HS-5 (cell line): ENCODE results near the gene ARFGAP1.

ENCODE experiments used
- DNase-seq: peaks from one replicate; pipeline ENCODE4 v3.0.0-alpha.2; 2012; ENCODE audit warnings: low read depth

ARFGAP1 gene

GRCh38 chr20:63307538-63308217 lies 35.1 kb downstream of the ARFGAP1 start:
- no peak for DNase-seq

- no peak for DNase-seq
Observed at GRCh38 chr20:63308218-63308911, 35.8 kb downstream of the ARFGAP1 start.

DNA sequence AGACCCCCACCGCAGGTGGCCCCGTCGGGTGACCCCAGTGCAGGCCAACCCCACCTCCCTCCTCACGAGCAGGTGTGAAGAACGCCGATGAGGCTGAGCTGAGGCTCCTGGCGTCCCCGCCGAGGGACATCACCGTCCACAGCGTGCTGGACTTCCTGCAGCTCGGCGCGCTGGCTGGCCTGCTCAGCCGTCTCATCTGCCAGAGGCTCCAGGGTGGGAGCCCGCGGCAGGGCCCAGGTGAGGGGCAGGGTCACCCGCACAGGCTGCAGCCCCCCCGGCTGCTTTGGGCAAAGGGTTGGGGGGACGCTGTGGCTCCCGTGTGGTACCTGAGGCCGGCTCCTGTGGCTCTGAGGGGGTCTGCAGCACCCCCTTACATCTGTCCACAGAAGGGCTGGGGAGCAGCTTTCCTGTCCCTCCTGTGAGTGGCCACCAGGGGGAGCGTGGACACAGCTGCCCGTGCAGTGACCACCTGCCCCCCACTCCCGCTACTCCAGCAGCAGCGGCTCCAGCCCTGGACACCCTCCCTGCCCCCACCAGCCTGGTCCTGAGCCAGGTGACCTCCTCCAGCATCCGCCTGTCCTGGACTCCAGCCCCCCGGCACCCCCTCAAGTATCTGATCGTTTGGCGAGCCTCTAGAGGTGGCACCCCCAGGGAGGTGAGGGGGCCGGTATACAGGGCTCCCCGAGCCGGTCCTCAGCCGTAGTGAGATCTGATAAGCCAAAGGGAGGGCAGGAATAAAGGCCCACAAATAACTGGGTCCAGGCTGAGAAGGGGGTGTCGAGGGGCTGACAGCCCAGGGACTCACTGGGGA lies 36.9 kb downstream of the ARFGAP1 start:
- DNase-seq = no peak

GRCh38 chr20:63310265-63310991 lies 37.8 kb downstream of the ARFGAP1 start:
- DNase-seq = no peak

GRCh38 chr20:63311186-63311832 lies 38.7 kb downstream of the ARFGAP1 start:
- DNase-seq = no peak

DNA sequence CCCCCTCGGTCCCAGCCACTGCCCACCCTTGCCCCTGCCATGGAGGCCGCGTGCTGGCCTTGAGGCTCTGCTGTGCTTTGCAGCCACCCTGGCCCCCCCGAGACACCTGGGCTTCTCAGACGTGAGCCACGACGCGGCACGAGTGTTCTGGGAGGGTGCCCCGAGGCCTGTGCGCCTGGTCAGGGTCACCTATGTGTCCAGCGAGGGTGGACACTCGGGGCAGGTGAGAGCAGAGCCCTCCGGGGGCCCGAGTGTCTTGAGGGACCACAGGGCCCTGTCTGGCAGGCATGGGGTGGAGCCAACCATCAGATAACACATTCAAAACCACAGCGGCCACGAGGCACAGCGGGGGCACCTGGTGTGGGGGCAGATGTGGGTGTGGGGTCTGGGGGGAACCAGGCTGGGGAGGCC lies 39.2 kb downstream of the ARFGAP1 start:
- no peak for DNase-seq

DNA sequence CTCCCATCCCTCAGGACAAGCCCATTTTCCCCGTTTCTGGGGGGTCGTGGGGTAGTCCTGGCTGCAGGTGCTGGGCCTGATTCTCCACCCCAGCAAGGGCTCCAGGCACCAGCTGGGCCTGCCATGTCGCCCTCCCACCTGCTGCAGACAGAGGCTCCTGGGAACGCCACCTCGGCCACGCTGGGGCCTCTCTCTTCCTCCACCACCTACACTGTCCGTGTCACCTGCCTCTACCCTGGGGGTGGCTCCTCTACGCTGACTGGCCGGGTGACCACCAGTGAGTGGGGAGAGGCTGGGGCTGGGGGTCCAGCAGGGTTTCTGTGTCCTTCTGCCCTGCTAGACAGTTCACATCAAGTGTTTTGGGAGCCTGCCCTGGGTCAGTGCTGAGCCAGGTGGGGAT lies 39.7 kb downstream of the ARFGAP1 start:
- DNase-seq = no peak

DNA sequence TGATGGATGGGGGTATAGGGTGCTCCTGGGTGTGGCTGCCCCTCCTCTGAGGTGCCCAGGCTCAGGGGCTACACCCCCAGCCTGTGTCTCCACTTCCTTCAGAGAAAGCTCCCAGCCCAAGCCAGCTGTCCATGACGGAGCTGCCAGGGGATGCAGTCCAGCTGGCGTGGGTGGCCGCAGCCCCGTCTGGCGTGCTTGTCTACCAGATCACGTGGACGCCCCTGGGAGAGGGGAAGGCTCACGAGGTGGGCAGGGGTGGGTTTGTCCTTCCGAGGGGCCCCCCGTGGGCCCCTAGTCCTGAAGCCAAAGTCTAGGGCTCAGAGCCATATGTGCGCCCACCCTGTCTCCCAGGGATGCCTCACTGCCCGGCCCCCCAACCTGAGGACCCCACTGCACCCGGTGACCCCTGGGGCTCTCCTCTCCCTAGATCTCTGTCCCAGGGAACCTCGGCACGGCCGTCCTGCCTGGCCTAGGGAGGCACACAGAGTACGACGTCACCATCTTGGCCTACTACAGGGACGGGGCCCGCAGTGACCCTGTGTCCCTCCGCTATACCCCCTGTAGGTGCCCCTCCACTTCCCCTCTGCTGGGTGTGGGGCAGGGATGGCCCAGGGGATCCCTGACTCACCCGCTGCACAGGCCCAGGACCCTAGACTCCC lies 40.2 kb downstream of the ARFGAP1 start:
- DNase-seq = no peak

- no peak for DNase-seq
Observed at GRCh38 chr20:63313349-63314014, 40.9 kb downstream of the ARFGAP1 start.

- no peak for DNase-seq
Observed at GRCh38 chr20:63314015-63314471, 41.4 kb downstream of the ARFGAP1 start.

GRCh38 chr20:63314566-63315239 lies 42.1 kb downstream of the ARFGAP1 start:
- DNase-seq = no peak

DNA sequence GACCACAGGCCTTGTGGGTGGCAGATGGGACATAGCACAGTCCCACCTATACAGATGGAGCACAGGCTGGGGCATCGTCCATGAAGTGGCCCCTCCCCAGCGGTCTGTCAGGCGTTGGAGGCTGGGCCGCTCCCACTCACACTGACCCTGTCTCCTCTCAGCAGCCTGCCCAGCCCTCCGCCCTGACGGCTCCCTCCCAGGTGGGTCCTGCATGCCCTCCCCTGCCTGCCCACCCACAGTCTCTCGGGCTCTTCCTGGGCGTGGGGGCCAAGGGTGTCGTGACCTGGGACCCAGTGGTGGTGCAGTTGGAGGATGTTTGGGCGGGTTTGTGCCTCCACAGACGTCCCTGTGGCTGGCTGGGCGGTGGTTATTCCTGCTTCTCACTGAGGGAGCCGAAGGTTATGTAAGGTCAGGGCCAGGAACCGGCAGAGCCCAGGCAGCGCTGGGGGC lies 42.7 kb downstream of the ARFGAP1 start:
- DNase-seq = no peak

DNA sequence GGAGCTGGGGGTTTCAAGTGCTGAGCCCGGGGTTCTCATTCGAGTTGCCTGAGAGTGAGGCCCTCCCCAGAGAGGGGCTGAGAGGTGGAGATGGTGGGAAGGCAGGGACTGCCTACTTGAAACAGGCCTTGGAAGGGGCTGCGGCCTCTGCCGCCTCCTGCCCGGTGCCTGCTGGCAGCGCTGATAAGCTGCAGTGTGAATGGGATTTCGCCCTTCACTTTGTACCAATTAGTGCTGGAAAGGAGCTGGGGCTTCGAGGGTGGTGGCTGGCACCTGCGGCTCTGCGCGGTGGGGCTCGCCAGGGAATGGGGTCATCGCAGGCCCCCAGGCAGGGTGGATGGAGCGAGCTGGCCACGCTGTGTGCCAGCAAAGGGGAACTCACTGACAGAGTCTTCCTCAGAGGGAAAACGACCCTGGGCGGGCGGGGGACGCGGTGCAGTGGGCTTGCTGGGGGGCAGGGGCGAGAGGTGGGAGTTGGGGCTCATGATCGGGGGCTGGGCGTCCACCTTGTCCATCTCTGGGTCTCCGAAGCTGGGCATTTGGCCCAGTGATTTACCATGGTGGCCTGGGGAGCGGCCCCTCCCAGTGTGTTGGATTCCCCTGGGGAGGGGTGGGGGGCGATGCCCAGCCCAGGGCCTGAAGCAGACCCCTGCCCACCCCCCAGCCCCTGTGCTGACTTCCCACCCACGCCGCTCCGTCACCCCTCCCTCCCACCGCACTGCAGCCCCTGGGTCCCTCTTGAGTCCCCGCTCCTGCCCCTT lies 43.3 kb downstream of the ARFGAP1 start:
- no peak for DNase-seq

DNA sequence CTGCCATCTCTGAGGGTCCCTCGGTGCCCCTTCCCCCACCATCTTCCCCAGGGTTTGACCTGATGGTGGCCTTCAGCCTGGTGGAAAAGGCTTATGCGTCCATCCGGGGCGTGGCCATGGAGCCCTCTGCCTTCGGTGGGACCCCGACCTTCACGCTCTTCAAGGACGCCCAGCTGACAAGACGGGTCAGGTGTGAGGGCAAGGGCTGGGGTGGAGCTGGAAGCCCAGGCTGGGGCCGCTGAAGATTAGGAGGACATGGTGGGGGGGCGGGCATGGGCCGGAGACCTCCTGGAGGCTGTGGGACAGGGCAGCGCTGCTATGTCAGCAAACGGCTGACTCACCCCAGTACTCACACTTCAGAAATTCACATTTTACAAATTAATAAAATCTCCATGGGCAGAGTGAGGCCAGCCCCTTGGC lies 43.9 kb downstream of the ARFGAP1 start:
- no peak for DNase-seq

DNA sequence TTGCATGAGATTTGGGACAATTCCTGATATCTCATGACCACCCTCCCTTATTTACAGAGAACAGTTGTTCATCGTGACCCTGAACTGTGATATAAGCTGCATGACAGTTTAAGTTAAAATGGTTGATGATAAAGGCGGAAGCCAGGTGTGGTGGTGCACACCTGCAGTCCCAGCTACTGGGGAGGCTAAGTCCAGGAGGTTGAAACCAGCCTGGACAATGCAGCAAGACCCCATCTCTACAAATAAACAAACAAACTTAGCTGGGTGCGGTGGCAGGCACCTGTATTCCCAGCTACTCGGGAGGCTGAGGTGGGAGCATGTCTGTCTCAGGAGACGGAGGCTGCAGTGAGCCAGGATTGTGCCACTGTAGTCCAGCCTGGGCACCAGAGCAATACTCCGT lies 44.4 kb downstream of the ARFGAP1 start:
- DNase-seq = no peak

DNA sequence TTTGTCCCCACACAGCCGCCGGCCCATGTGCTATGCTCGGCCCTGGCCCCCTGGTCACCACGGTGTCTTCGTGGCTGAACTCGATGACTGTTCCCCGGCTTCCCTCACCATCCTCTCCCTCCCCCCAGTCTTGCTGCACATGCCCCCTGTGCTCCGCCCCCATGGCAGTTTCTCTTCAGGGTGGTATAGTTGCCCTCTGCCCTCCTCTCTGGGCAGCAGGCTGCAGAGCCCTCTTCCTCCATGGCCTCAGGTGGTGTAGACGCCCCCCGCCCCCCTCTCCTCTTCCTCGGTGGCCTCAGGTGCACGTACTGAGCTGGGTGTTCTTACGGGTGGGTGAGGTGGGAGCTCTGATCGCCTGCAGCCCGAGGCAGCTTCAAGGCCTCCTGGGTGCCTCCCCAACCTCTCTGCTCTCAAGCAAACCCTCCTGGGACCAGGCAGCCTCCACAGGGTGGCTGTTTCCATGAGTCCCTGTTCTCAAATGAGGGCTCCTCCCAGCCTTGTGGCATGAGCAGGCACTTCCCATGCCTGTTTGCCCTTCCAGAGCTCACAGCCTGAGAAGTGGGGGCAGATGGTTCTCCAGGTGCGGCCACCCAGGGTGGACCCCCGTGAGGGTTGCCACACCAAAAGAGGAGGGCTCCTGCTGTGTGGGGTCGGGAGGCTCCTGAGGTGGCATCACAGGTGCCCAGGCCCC lies 45.1 kb downstream of the ARFGAP1 start:
- DNase-seq = no peak

- DNase-seq = no peak
Observed at GRCh38 chr20:63318391-63319163, 46.0 kb downstream of the ARFGAP1 start.
